ELF-1 (cell line): ENCODE measurements around the gene STK17A.
"Not testable (repeated sequence)": the region's sequence is repeated elsewhere in the genome, so short reads cannot be mapped to it uniquely, and the experiment has no call there.

Experiments
- DNase-seq: peaks from one replicate; pipeline ENCODE4 v3.0.0-alpha.2; 2016; ENCODE audit warnings: low read depth, low spot score

Gene STK17A

DNA sequence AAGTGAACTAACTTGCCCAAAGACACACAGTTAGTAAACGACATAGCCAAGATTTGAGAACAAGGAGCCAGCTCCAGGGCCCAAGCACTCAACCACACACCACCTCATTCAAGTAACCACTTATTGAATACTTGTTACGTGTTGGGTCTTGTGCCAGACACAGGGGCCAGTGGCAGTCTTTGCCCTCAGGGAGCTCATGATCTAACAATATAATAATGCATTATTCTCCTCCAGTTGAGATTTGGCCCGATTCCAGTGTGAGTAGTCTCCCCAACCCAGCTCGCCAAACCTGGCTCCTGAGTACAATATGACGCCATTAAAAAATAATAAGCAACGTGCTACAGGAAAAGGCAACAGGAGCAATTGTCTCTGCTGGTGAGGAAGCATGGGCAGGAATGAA is 14.4 kb upstream of the STK17A start:
- DNase-seq, result no peak

DNA sequence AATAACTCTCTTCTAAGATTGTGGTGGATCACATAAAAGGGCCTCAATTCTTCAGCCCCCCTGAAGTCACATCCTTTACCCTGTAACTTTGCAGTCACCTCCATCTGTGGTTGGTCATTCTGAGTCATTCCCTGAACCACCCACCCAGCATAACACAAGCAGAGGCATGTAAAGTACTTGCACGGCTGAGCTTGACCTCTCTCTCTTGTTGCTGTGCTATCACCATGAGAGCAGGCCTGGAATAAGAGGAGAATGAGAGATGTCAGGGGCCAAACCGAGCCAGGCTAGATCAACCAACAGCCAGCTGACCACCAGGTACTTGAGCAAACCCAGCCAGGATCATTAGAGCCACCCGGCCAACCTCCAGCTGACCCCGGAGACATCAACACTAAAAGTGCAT is 13.5 kb upstream of the STK17A start:
- DNase-seq, result no peak

DNA sequence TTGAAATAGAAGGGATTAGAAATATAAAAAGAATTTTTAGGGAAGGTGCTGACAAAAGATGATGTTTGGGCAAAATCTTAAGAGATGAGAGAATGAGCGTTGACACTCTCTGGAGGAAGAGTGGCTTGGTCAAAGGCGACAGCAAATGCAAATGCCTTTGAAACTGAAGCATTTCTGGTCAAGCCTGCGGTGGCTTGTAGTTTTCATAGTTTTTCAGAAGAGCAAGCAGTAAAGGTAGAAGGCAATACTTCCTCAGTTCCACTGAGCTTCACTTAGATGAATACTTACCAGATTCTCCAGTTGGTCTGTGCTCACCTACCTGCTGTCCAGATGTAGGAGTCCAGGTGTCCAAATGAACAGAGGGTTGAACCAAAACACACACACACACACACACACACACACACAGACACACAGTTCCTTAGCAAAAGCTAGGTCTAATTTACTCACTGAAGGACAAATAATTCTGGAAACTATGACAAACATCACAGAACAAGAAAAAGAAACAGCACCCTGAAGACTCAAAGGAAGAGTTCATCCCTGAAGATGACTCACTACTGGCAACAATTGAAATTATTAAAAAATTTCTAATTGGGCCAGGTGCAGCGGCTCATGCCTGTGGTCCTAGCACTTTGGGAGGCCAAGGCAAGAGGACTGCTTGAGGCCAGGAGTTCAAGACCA is 12.1 kb upstream of the STK17A start:
- no peak for DNase-seq

DNA sequence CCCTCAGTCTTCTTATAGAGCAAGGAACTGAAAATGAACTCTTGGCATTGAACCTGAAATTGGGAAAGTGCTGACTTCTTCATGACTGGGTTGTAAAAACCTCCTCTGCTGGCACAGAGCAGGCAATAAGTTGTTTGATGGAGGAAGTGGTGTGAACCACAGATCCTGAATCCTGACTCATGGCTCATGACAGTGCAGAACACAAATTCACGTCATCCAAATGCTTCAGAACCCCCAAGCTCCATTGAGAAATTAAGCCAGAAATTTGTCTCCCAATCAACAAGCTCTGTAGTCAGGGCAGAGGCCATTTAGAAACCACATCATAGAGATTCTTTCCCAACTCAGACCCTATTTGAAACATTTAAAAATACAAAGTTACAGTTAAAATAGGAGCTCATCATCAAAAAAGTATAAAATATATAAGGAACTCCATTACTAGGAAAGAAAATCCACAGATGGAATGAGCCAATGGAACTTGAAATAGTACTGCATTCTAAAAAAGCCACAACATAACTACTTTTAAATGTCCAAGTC is 10.3 kb upstream of the STK17A start:
- DNase-seq, result no peak

DNA sequence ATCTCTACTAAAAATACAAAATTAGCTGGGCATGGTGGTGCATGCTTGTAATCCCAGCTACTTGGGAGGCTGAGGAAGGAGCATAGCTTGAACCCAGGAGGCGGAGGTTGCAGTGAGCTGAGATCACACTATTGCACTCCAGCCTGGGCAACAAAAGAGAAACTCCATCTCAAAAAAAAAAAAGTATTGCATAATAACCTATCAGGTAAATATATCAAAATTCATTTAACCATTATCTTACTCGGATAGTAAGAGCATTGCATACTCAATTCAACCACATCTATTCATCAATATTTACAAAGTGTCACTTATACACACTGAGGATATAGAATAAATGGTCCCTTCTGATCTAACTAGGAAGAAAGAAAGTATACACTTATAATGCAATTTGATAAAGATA is 9.1 kb upstream of the STK17A start:
- not testable (repeated sequence) for DNase-seq

DNA sequence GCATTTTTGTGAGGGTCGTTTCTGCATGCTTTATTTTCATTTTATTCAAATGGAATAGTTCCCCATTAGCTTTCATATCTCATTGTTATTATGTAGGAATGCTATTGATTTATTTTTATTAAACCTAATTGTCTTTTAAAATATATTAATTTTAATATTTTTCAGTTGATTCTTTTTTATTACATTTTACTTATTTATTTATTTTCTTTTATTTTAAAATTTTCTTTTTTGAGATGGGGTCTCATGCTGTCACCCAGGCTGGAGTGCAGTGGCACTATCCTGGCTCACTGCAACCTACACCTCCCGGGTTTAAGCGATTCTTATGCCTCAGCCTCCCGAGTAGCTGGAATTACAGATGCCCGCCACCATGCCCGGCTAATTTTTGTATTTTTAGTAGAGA is 7.4 kb upstream of the STK17A start:
- DNase-seq, result no peak

DNA sequence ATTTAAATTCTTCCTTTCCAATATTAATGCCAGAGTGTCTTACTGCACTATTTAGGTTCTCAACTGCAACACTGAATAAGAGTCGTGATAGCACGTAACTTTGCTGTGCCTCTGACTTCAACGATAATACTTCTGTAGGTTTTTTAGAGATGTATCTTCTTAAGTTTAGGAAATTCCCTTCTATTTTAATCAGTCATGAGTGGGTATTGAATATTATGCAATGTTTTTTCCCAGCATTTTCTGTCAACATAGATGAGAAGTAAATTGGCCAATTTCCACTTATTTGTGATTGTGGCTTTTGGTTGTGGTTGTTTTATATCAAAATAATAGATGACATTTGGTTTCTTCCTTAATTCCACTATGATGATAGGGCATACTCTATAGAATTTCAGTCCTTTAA is 6.7 kb upstream of the STK17A start:
- no peak for DNase-seq

DNA sequence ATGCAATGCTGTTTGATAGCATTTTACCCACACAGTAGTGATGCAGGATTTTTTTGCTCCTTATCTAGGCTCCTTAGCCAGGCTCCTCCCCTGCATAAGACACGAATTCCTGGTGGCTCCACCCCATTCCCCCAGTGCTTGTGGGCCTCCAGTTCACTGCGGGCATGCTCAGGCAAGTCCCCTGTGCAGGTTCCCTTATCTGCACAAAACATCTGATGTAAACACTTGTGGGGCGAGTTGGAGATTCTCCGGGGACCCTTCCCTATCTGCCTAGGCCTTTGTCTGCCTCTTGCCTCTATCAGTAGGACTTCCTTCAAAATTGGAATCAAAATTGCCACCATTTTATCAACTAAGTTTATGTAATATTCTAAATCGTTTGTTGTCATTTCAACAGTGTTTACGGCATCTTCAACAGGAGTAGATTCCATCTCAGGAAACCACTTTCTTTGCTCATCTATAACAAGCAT is 5.4 kb upstream of the STK17A start:
- peak; percentile 68 for DNase-seq

DNA sequence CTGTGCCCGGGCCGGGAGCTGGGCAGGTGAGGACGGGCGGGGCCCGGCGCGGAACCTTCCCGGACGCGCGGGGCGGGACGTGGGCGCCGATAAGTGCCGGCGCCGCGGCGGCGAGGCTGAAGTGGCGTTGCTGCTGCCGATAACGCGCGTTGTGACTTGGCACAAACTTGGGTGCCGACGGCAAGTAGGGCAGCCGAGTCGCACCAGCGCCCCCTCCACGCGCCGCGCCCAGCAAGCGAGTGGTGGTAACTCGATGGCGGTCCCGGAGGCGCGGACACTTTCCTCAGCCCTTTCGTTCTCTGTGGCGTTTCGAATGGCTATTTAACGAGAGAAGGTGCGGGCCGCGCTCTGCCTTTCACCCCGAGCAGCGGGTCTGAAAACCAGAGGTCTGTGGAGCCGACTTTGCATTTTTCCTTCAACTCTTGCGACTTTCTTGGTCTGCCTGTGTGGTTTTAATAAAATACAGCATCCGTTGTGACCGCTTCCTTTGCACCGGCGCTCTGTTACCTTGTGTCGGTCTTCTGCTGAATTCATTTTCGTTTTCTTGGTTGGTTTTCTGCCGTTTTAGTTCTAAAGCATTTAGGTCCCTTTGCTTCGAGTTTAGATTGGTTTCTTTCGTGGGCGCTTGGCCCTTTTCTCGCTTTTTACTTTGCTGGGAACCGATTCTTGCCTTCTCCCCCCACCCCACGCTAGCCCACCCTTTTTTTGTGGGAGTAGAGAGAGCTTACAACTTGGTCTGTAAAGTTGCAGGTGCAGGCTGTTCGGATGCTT is 701 bp downstream of the STK17A start:
- peak; percentile 62 for DNase-seq

DNA sequence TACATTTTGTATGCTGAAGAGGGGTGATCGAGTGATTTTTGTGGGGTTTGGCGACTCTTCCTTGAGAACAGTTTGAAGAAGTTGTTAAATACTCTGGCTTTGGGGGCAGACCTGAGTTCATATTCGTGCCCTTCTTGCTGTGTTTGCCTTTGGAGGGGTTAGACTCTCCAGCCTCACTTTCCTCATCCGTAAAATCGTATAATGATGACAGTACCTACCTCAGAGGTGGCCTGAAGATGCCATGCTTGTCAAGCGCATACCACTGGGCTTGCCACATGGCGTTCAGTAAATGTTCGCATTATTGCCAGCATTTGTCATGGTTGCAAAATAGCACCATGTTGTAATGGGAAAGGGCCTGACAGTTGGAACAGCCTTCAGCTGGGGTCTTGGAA is 1.3 kb downstream of the STK17A start:
- peak; percentile 27 for DNase-seq

DNA sequence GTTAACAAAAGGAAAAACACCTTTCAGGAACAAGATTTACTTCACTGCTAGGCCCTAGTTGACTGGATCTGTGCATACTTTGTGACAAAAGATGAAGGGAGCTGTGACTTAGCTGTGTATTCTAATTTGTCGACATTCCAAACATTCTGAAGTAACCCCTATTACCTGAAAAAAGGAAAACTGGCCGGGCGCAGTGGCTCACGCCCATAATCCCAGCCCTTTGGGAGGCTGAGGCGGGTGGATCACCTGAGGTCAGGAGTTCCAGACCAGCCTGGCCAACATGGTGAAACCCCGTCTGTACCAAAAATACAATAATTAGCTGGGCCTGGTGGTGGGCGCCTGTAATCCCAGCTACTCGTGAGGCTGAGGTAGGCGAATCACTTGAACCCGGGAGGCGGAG is 1.8 kb downstream of the STK17A start:
- peak; percentile 44 for DNase-seq

DNA sequence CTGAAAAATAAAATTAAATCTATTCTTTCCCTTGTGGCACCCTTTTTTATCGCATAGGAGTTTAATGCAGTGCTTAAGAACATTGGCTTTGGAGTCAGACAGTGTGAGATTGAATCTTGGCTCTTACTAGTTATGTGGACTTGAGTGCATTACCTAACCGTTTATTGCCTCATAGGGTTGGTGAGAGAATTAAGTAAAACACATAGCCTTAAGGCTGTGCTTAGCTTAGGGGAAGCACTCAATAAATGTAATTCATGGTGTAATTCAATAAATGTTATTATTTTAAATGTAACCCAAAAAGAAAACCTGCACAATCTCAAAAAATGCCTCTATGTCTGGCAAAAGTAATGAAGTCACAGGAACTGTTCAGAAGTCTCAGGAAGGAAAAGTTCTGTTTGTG is 2.7 kb downstream of the STK17A start:
- DNase-seq, result no peak

DNA sequence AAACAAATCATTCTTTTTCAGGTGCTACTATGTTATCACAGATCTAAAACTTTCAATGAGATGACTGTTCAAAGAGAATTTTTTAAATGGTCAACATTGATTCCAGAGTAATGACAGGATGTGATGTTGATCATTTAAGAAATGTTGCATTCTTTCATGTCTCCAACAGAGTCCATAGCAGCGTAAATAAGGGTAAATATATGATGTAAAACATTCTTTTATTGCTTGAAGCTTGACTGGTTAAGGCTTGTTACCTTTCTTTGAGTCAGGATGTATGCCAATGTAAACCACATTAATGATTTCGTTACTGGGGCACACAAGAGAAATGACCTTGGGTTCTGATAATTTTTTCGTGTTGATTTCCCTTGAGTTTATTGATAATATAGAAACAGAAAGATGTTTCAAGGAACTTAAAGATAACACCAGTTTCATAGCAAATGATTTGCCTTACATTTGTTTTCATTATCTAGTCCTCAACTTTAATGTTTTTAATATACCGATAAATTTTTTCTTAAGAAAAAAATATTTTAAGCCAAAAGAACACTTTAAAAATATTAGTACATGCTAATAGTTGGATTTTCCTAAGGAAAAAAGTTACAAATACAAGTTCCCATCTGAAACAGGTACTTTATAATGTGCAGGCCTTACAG is 3.5 kb downstream of the STK17A start:
- no peak for DNase-seq

DNA sequence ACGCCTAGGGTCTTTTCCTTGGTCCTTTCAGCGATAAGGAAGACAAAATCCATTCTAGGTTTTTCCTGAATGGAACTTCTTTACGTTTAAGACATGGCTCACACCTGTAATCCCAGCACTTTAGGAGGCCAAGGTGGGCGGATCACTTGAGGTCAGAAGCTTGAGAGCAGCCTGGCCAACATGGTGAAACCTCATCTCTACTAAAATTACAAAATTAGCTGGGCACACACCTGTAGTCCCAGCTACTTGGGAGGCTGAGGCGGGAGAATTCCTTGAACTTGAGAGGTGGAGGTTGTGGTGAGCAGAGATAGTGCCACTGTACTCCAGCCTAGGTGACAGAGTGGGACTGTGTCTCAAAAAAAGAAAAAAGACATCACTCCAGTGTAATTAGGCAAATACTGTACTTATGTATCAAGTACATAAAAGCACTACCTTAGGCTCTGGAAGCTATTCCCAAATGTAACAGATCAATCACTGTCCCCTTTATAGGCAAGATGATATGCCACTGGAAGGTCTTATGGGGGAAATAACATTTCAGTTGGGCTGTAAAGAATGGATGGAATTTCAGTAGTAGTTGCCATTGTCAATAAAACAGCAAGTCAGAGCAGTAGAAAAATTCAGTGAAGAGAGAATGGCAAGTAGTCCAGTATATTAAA is 5.7 kb downstream of the STK17A start:
- no peak for DNase-seq

DNA sequence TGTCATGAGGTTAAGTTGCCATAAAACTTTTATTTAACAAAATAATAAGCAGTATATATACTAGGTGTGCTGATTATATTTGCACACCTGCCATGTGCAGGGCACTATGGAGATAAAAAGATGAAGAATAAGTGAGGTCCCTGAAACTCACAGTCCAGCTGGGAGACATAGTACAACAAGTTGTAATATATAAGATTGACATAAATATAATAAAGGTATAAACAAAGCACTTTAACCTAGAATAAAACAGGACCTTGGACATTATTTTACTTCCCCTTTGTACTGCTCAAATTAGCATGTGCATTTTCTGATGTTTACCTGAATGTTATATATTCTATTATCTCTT is 6.2 kb downstream of the STK17A start:
- DNase-seq, result no peak

DNA sequence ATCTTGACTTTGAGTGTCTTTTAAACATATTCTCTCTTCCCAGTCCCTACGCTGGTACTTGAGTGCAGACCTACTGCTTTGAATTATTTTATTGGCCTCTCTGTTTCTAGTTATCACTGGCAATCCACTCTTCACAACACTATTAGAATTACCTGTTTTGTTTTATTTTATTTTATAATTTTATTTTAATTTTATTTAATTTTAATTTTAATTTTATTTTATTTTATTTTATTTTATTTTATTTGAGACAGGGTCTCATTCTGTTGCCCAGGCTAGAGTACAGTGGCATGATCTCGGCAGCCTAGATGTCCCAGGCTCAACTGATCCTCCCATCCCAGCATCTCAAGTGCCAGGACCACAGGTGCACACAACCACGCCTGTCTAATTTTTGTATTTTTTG is 6.8 kb downstream of the STK17A start:
- DNase-seq, result no peak

DNA sequence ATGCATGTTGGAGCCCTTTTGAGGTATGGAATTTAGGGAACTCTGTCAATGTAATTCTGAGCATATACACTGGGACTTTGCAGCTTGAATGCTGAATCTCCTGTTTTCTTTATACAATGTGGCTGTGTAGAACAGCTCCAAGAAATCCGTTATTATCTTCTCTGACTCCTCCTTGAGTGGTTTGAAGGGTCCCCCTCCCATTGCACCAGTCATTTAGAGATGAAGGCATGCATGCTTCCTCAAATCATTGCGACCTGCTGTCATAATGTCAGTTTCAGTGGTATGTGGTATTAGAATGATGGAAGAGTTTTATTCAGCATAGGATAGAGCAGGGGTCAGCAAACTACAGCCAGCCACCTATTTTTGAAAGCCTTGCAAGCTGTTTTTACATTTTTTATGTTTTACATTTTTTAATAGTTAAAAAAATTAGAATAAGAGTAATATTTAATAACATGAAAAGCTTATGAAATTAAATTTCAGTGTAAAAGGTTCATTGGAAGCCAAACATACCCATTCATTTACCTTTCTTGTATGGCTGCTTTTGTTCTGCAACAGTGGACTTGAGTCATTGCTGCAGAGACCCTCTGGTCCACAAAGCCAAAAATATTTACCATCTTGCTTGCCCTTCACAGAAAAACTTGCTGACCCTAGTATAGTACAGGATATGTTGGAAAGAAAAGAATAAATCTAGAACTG is 8.1 kb downstream of the STK17A start:
- DNase-seq, result no peak

DNA sequence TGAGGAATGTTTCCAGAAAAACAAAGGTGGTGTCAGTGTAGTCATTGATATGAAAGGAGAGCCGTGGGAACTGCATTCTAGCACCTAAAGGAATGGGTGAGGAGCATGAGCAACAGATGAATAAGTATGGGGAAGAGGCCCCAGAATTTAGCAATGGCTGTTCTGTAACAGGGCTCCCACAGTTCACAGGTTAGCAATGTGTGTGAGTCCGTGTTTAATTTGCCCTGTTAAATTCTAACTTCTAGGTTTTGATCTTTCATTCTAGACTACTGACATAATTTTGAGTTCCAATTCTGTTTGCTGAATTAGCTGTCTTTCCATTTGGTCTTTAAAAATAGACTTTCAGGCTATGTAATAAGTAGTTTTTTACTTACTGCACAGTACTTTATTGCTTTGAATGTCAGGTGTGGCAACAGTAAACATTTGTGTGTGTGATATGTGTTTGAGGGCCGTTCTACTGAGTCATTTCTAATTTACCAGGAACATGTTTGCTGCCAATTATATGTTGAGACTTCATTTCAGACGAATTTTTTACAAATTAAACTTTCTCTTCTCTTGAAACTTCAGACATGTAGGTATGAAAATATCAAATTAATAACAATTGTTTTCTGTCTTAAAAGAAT is 8.8 kb downstream of the STK17A start:
- DNase-seq, result no peak

DNA sequence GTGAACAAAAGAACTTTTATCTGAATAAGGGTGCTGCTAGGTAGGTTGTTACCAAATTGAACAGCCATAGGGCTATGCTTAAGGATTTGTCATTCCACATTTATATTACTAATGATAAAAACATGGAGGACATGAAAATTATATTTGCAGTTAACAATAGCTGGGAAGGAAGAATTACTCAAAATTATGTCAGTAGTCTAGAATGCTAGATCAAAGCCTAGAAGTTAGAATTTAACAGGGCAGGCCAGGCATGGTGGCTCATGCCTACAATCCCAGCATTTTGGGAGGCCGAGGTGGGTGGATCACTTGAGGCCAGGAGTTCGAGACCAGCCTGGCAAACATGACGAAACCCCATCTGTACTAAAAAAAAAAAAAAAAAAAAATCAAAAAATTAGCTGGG is 9.4 kb downstream of the STK17A start:
- DNase-seq, result no peak

DNA sequence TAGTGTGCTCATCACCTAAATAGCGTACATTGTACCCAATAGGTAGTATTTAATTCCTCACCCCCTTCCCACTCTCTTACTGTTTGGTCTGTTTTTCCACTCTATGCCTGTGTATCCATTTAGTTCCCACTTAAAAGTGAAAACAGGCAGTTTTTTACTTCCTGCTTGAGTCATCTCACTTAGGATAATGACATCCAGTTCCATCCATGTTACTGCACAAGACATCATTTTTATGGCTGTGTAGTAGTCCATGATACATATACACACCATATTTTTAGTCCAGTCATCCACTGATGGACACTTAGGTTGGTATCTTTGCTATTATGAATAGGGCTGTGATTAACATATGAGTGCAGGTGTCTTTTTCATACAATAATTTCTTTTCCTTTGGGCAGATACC is 10.1 kb downstream of the STK17A start:
- no peak for DNase-seq

DNA sequence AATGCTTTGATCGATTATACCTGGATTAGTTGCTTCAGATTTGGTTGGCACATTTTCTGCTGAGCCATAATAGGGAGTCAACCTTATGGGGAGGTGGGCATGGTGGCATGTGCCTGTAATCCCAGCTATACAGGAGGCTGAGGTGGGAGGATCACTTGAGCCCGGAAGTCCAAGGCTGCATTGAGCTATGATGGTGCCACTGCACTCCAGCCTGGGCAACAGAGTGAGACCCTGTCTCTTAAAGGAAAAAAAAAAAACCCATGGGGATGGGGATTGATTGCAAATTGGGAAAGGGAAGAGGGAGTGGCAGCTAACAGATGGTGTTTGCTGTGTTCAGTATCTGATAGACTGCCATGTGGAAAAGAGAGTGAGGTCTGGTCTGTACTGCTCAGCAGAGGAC is 11.1 kb downstream of the STK17A start:
- DNase-seq, result no peak
